Stimulated activated effector memory CD8-positive, alpha-beta T cell treated with anti-CD3 and anti-CD28 coated beads, Interleukin-12 subunit alpha, Interleukin-12 subunit beta, amount 100 ng/mL, for 72 hours (primary cell): ENCODE measurements around the gene MAP7.

ENCODE experiments used
- ATAC-seq: fragments of 150-1000 bp; cut with Tn5 transposase; 2 replicates; pipeline ENCODE4 v1.10.0; 2021
- DNase-seq, 2 donors: peaks; one replicate each; pipeline ENCODE4 v3.0.0; 2021 to 2022; ENCODE audit warnings: low spot score in 2 of 2
- H3K27ac Mint-ChIP-seq: one replicate; pipeline ENCODE4 v1.8.0; 2022; ENCODE audit warnings: mild to moderate bottlenecking, mixed read lengths
- H3K36me3 Mint-ChIP-seq: one replicate; pipeline ENCODE4 v1.8.0; 2022; ENCODE audit warnings: mild to moderate bottlenecking, mixed read lengths
- H3K4me1 Mint-ChIP-seq: one replicate; pipeline ENCODE4 v1.8.0; 2022; ENCODE audit warnings: mixed read lengths
- H3K4me3 Mint-ChIP-seq: one replicate; pipeline ENCODE4 v1.8.0; 2022; ENCODE audit warnings: mild to moderate bottlenecking, mixed read lengths
- H3K9me3 Mint-ChIP-seq: one replicate; pipeline ENCODE4 v1.8.0; 2022; ENCODE audit warnings: mixed read lengths

MAP7 gene

GRCh38 chr6:136527831-136528230, 22.4 kb downstream of the MAP7 start:
- DNase-seq (no peak), ATAC-seq (no peak)
- H3K4me3 Mint-ChIP-seq: no peak overlapping the region
- no peak overlapping the region for H3K27ac Mint-ChIP-seq
- H3K9me3 Mint-ChIP-seq: no peaks in the 10 kb centered on the region
- H3K4me1 Mint-ChIP-seq: peaks cover 7% of the 10 kb centered on the region
- H3K36me3 Mint-ChIP-seq: no peaks in the 10 kb centered on the region

- Mint-ChIP-seq H3K4me1 (peaks cover 7% of the 10 kb centered on the region), H3K36me3 (no peaks in the 10 kb centered on the region), H3K4me3 (no peak overlapping the region), H3K9me3 (no peaks in the 10 kb centered on the region), H3K27ac (no peak overlapping the region)
- ATAC-seq (no peak), DNase-seq (no peak)
Observed at GRCh38 chr6:136526937-136527336, 23.3 kb downstream of the MAP7 start.

- peak; percentile 79 for ATAC-seq
- H3K4me3 Mint-ChIP-seq: no peak overlapping the region
- no peak for DNase-seq
- H3K4me1 Mint-ChIP-seq: peaks cover 7% of the 10 kb centered on the region
- no peak overlapping the region for H3K27ac Mint-ChIP-seq
- no peaks in the 10 kb centered on the region for H3K36me3 Mint-ChIP-seq
- H3K9me3 Mint-ChIP-seq: no peaks in the 10 kb centered on the region
Observed at GRCh38 chr6:136526196-136526930, 23.9 kb downstream of the MAP7 start.

DNA sequence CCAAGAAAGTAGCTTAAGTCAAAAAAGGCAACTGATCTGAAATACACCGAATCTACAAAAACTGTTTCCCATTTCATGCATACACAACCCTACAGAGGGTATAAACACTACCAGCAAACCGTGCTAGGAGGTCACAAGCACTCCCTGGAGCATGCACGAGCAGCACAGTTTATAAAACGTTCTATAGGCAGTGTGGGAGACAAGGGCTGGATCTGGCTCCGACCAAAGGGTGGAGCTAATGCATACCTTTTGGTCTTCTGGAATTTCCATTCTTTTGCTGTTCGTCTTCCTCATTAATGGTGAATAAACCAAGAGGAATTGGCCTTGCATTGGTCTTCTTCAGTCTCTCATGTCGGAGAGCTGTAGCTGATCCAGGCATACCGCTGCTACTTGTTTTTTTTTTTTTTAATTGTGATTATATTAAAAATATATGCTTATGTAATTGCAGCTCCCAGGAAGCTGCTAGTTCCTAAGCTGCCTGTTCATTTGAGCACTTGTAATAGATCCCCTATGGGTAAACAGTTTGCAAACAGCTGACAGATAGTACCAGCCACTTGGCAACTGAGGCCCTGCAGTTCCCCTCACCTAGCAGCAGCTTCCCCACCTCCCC, 24.5 kb downstream of the MAP7 start:
- Mint-ChIP-seq H3K27ac (no peak overlapping the region), H3K36me3 (no peaks in the 10 kb centered on the region), H3K4me1 (peaks cover 7% of the 10 kb centered on the region), H3K4me3 (no peak overlapping the region), H3K9me3 (no peaks in the 10 kb centered on the region)
- DNase-seq (no peak), ATAC-seq (no peak)

- peak; percentile 8 for ATAC-seq
- no peak overlapping the region for H3K4me3 Mint-ChIP-seq
- no peak overlapping the region for H3K27ac Mint-ChIP-seq
- H3K4me1 Mint-ChIP-seq: peaks cover 7% of the 10 kb centered on the region
- no peaks in the 10 kb centered on the region for H3K36me3 Mint-ChIP-seq
- no peaks in the 10 kb centered on the region for H3K9me3 Mint-ChIP-seq
- DNase-seq: no peak
Observed at GRCh38 chr6:136524936-136525413, 25.2 kb downstream of the MAP7 start.

GRCh38 chr6:136524339-136524935, 25.8 kb downstream of the MAP7 start:
- no peak overlapping the region for H3K4me3 Mint-ChIP-seq
- no peak overlapping the region for H3K27ac Mint-ChIP-seq
- ATAC-seq: no peak
- peaks cover 7% of the 10 kb centered on the region for H3K4me1 Mint-ChIP-seq
- H3K9me3 Mint-ChIP-seq: no peaks in the 10 kb centered on the region
- no peaks in the 10 kb centered on the region for H3K36me3 Mint-ChIP-seq
- no peak for DNase-seq

DNA sequence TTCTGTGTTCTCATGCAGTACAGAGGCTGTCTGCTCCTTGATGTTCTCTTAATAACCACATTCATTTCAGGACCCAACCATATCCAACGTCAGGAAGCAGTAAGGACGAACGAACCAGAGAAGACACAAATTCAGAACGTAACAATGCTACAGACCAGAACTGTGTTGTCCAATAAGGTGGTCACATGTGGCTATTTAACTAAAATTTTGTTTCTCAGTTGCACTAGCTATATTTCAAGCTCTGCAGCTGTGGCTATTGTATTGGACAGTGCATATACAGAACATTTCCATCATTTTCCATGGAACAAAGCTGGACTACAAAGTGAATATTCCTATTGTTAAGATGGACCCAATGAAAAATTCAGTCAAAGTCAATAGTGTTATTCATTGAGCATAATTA, 27.0 kb downstream of the MAP7 start:
- Mint-ChIP-seq H3K4me1 (peaks cover 7% of the 10 kb centered on the region), H3K27ac (no peak overlapping the region), H3K9me3 (no peaks in the 10 kb centered on the region), H3K4me3 (no peak overlapping the region), H3K36me3 (no peaks in the 10 kb centered on the region)
- DNase-seq (no peak), ATAC-seq (no peak)

DNA sequence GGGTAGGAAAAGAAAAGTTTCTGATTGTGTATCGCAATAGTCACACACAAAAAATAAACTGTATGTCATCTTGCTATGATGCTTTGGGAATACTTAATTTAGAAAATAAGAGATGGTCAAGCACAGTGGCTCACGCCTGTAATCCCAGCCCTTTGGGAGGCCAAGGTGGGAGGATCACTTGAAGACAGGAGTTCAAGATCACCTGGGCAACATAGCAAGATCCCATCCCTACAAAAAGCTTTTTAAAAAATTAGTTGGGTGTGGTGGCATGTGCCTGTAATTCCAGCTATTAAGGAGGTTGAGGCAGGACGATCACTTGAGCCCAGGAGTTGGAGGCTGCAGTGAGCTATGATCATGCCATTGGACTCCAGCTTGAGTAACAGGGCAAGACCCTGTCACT, 27.6 kb downstream of the MAP7 start:
- Mint-ChIP-seq H3K9me3 (no peaks in the 10 kb centered on the region), H3K36me3 (no peaks in the 10 kb centered on the region), H3K4me3 (no peak overlapping the region), H3K4me1 (peaks cover 7% of the 10 kb centered on the region), H3K27ac (no peak overlapping the region)
- DNase-seq (no peak), ATAC-seq (no peak)

DNA sequence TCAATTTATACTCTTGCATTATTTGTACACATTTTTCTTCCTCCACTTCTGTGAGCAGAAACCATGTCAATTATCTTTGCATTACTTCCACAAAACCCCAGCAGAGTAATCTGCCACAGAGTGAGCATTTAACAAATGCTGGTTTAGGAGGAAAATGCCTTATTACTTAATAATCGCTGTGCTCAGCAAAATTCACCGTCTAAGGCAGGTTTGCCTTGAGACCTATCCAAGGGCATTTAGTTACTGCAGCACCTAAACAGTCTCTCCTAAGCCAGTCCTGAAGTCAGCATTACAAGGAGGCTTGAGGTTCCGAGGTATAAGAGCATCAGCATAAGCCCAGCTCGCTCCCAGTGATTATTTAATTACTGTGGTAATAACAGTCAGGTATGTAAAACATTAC, 28.3 kb downstream of the MAP7 start:
- Mint-ChIP-seq H3K9me3 (no peaks in the 10 kb centered on the region), H3K27ac (no peak overlapping the region), H3K36me3 (no peaks in the 10 kb centered on the region), H3K4me3 (no peak overlapping the region), H3K4me1 (peaks cover 7% of the 10 kb centered on the region)
- DNase-seq (no peak), ATAC-seq (no peak)

DNA sequence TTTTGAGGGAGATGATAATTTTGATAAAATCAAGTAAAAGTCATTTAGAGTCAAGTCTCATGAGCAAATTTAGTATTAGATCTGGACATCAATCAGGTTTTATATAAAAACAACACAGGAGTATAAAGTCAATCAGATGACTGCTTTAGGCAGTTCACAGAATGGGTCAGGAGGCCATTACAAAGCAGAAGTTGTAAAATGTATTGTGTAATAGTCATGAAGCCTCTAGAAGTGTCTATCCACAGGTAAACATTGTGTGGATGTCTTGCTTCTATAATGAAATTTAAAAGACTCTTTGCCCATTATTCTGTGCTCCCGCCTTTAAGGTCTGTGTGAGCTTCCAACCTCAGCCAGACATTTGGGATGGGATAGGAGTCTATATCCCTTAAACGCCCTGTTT, 28.8 kb downstream of the MAP7 start:
- Mint-ChIP-seq H3K9me3 (no peaks in the 10 kb centered on the region), H3K4me3 (no peak overlapping the region), H3K36me3 (no peaks in the 10 kb centered on the region), H3K27ac (no peak overlapping the region), H3K4me1 (peaks cover 4% of the 10 kb centered on the region)
- DNase-seq (no peak), ATAC-seq (no peak)

DNA sequence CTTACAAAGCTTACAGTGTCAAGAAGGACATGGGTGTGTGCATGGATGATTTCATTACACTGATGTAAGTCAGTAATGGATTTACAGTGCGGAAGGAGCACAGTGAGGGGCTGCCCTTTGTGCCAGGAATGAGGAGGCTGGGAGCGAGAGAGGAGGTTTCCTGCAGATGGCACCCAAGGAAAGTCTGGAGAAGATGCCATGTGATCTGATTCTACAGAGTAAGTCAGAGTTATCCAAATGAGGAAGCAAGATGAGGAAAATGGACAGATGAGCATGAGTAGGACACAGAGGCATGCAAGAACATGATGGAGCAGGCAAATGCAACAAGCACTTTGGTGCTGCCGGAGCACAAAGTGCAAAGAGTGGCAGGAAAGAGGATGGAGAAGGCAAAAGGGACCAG, 29.7 kb downstream of the MAP7 start:
- Mint-ChIP-seq H3K4me1 (no peaks in the 10 kb centered on the region), H3K4me3 (no peak overlapping the region), H3K27ac (no peak overlapping the region), H3K9me3 (no peaks in the 10 kb centered on the region), H3K36me3 (no peaks in the 10 kb centered on the region)
- no peak for ATAC-seq
- no peak for DNase-seq

DNA sequence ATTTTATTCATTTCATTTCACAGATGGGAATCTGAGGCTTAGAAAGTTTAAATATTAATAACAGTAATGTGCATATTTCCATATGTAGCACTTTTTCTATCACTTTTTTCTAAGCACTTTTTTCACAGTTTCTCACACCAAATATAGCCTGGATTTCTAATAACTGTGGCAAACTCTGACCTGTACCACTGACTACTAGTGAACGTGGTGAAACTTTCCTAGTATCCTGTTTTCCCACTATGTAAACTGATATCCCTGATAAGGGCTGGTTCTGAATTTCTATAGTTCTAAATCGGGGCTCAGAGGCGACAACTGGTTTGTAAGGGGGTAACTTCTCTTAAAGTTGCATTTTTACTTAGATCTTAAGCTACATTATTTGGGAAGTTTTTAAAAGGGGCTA, 32.6 kb downstream of the MAP7 start:
- no peak overlapping the region for H3K4me3 Mint-ChIP-seq
- no peak for DNase-seq
- no peaks in the 10 kb centered on the region for H3K9me3 Mint-ChIP-seq
- no peaks in the 10 kb centered on the region for H3K36me3 Mint-ChIP-seq
- ATAC-seq: no peak
- H3K4me1 Mint-ChIP-seq: no peaks in the 10 kb centered on the region
- no peak overlapping the region for H3K27ac Mint-ChIP-seq

DNA sequence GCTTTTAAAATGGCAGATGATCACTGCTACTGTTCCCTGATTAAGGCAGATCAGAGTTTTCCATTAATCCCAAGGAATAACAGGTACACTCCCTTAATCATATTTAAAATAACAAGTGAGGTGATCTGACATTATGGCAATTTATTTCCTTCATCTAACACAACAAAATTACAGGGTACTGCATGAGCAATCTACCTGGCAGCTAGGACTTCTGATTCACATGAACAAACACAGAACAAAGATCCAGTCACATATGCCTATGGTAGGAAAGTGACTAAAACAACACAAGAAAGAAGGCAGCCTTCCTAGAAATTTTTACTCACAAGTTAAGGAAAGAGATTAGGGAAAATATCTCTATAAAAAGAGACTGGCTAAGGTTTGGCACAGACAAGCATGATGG, 33.2 kb downstream of the MAP7 start:
- Mint-ChIP-seq H3K36me3 (no peaks in the 10 kb centered on the region), H3K4me1 (no peaks in the 10 kb centered on the region), H3K4me3 (no peak overlapping the region), H3K9me3 (no peaks in the 10 kb centered on the region), H3K27ac (no peak overlapping the region)
- ATAC-seq: no peak
- no peak for DNase-seq

GRCh38 chr6:136514591-136514990, 35.6 kb downstream of the MAP7 start:
- H3K36me3 Mint-ChIP-seq: no peaks in the 10 kb centered on the region
- ATAC-seq: no peak
- H3K27ac Mint-ChIP-seq: no peak overlapping the region
- H3K9me3 Mint-ChIP-seq: no peaks in the 10 kb centered on the region
- H3K4me1 Mint-ChIP-seq: peaks cover 13% of the 10 kb centered on the region
- no peak overlapping the region for H3K4me3 Mint-ChIP-seq
- DNase-seq: no peak

- H3K4me1 Mint-ChIP-seq: peaks cover 13% of the 10 kb centered on the region
- H3K36me3 Mint-ChIP-seq: no peaks in the 10 kb centered on the region
Observed at GRCh38 chr6:136511926-136512325, 38.3 kb downstream of the MAP7 start.

GRCh38 chr6:136511397-136511796, 38.8 kb downstream of the MAP7 start:
- peaks cover 13% of the 10 kb centered on the region for H3K4me1 Mint-ChIP-seq
- ATAC-seq (no peak), DNase-seq (no peak)
- H3K36me3 Mint-ChIP-seq: no peaks in the 10 kb centered on the region
- no peak overlapping the region for H3K4me3 Mint-ChIP-seq
- no peak overlapping the region for H3K27ac Mint-ChIP-seq
- no peaks in the 10 kb centered on the region for H3K9me3 Mint-ChIP-seq

More at GRCh38 chr6:136511926-136512325, 38.3 kb downstream of the MAP7 start:
- Mint-ChIP-seq H3K4me3 (no peak overlapping the region), H3K27ac (no peak overlapping the region), H3K9me3 (no peaks in the 10 kb centered on the region)
- ATAC-seq (no peak), DNase-seq (no peak)
